Dermis microvascular lymphatic vessel endothelial cell (primary cell): Measurements from ENCODE around the gene TSEN2. TPM values are rescaled to one million over a fixed set of nuclear protein-coding genes. Genes with fewer than 3 reads are reported as not detected.
A peak's percentile ranks its signal among the peaks of the same experiment; 100 is the strongest.
"Not testable (repeated sequence)": the region's sequence is repeated elsewhere in the genome, so short reads cannot be mapped to it uniquely, and the experiment has no call there.

Experiments
- DNase-seq, 2 donors: peaks; one replicate each; pipeline versions ENCODE4 v3.0.0 to v3.0.0-alpha.2; 2010; ENCODE audit warnings: low read depth in 2 of 2
- total RNA-seq: library from RNA; depleted of rRNA; stranded (reverse); fragments of >200 nt; gene quantifications from 2 replicates; pipeline ENCODE4 v1.2.1, GENCODE V29; 2014

TSEN2 gene
- total RNA-seq, 1 donor from 2014 or later = 7.7 TPM

- no peak for DNase-seq
These were observed 19.1 kb downstream of the TSEN2 start for GRCh38 chr3:12503126-12503957.

GRCh38 chr3:12506201-12506709 lies 22.0 kb downstream of the TSEN2 start:
- no peak for DNase-seq

GRCh38 chr3:12507591-12508281 lies 23.5 kb downstream of the TSEN2 start:
- DNase-seq = peak; percentile 9 to 63

- DNase-seq = peak; percentile 21 to 87
These were observed 24.0 kb downstream of the TSEN2 start for GRCh38 chr3:12508291-12508700.

- DNase-seq = no peak
These were observed 25.2 kb downstream of the TSEN2 start for GRCh38 chr3:12509466-12509865.

GRCh38 chr3:12512534-12513118 lies 28.3 kb downstream of the TSEN2 start:
- no peak for DNase-seq

GRCh38 chr3:12513694-12514446 lies 29.6 kb downstream of the TSEN2 start:
- no peak for DNase-seq

GRCh38 chr3:12515631-12516030 lies 31.4 kb downstream of the TSEN2 start:
- no peak for DNase-seq

- no peak for DNase-seq
These were observed 32.6 kb downstream of the TSEN2 start for GRCh38 chr3:12516873-12517272.

GRCh38 chr3:12518261-12519028 lies 34.2 kb downstream of the TSEN2 start:
- no peak for DNase-seq

GRCh38 chr3:12521010-12521409 lies 36.7 kb downstream of the TSEN2 start:
- no peak for DNase-seq

- DNase-seq = no peak
These were observed 38.4 kb downstream of the TSEN2 start for GRCh38 chr3:12522721-12523120.

GRCh38 chr3:12527757-12528143 lies 43.5 kb downstream of the TSEN2 start:
- no peak for DNase-seq

GRCh38 chr3:12532182-12532581 lies 47.9 kb downstream of the TSEN2 start:
- no peak for DNase-seq

GRCh38 chr3:12536423-12536822 lies 52.1 kb downstream of the TSEN2 start:
- no peak for DNase-seq

- peak in 1 of 2 donors; percentile 8 for DNase-seq
These were observed 57.3 kb downstream of the TSEN2 start for GRCh38 chr3:12541625-12542024.

GRCh38 chr3:12543497-12543896 lies 59.2 kb downstream of the TSEN2 start:
- DNase-seq = not testable (repeated sequence)

GRCh38 chr3:12544652-12545472 lies 60.6 kb downstream of the TSEN2 start:
- no peak for DNase-seq

GRCh38 chr3:12545473-12545791 lies 61.2 kb downstream of the TSEN2 start, which contains the start of gene MKRN2OS:
Gene MKRN2OS, minus strand, starts transcription at chr3:12545499. Its CDS starts 35 bp downstream, at chr3:12545464.
- DNase-seq = no peak
